OCI-LY7 (cell line): ENCODE measurements around the gene FLNC.

Experiments
- EZH2phosphoT487 ChIP-seq: fragments of 200-600 bp; sonication (generic); IDR thresholded peaks from 2 replicates; pipeline ENCODE4 v1.6.1; 2018; ENCODE audit warnings: low read depth, borderline replicate concordance, mild to moderate bottlenecking, mixed run types, antibody characterized with exemption, low read length, moderate library complexity, mixed read lengths
- TF ChIP-seq, protein P1 (sequence below): fragments of 200-600 bp; sonication (generic); conservative IDR thresholded peaks from 2 replicates; pipeline ENCODE4 v1.5.1; 2014; ENCODE audit warnings: mild to moderate bottlenecking, antibody characterized with exemption, low read length, moderate library complexity, mixed read lengths

DNA sequence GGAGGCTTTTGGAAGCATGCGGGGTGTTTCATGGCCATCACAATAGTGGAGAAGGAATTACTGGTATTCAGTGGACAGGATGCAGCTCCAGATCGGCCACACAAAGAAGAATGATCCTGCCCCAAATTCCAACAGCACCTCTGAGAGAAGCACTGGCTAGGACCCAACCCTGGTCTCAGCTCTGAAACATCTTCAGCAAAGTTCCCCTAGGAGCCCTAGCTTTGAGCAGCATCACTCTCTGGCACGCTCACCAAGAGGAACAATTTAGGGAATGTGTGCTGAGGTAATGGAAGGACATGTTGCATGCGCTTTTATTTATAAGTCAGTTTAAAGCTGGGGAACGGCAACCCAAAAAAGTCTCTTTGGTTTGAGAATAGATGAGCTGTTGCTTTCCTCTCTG is 49.1 kb upstream of the FLNC start:
- TF ChIP-seq, protein P1, sequence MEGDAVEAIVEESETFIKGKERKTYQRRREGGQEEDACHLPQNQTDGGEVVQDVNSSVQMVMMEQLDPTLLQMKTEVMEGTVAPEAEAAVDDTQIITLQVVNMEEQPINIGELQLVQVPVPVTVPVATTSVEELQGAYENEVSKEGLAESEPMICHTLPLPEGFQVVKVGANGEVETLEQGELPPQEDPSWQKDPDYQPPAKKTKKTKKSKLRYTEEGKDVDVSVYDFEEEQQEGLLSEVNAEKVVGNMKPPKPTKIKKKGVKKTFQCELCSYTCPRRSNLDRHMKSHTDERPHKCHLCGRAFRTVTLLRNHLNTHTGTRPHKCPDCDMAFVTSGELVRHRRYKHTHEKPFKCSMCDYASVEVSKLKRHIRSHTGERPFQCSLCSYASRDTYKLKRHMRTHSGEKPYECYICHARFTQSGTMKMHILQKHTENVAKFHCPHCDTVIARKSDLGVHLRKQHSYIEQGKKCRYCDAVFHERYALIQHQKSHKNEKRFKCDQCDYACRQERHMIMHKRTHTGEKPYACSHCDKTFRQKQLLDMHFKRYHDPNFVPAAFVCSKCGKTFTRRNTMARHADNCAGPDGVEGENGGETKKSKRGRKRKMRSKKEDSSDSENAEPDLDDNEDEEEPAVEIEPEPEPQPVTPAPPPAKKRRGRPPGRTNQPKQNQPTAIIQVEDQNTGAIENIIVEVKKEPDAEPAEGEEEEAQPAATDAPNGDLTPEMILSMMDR = no peak
- TF ChIP-seq EZH2phosphoT487 = no peak
